ENCODE data around the gene DNAH6.

DNAH6 gene

DNA sequence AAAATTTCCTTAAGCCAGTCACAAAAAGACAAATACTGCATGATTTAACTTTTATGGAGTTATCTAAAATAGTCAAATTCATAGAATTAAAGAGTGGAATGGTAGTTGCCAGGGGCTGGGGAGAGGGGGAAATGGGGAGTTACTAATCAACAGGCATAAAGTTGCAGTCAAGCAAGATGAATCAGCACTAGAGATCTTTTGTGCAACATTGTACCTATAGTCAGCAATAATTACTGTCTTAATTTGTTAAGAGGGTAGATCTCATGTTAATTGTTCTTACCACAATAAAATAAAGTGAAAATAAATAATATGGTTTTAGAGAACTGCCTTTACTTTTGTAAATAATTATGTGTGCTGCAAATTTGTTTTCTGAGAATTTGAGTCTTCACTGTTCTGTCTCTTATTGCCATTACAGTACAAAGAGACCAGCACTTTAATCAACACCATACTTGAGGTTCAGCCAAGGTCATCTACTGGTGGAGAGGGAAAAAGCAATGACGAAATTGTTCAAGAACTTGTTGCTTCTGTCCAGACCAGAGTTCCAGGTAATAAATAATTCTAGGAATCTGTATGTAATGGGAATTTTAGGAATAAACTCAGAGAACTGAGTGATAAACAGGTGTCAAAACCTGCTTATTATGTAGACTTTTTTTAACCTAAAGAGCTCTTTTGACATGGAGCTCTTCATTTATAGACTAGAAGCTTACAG is 289.1 kb downstream of the DNAH6 start:
- TF ChIP-seq, protein P1, sequence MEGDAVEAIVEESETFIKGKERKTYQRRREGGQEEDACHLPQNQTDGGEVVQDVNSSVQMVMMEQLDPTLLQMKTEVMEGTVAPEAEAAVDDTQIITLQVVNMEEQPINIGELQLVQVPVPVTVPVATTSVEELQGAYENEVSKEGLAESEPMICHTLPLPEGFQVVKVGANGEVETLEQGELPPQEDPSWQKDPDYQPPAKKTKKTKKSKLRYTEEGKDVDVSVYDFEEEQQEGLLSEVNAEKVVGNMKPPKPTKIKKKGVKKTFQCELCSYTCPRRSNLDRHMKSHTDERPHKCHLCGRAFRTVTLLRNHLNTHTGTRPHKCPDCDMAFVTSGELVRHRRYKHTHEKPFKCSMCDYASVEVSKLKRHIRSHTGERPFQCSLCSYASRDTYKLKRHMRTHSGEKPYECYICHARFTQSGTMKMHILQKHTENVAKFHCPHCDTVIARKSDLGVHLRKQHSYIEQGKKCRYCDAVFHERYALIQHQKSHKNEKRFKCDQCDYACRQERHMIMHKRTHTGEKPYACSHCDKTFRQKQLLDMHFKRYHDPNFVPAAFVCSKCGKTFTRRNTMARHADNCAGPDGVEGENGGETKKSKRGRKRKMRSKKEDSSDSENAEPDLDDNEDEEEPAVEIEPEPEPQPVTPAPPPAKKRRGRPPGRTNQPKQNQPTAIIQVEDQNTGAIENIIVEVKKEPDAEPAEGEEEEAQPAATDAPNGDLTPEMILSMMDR (conservative IDR thresholded peaks at IDR 0.05; ENCODE audit: low read length), result no peak
- no peak overlapping the region for H3K4me3 ChIP-seq (ENCODE audit: low read length)
- DNase-seq (ENCODE audit: low read depth), result peak; percentile 90

DNA sequence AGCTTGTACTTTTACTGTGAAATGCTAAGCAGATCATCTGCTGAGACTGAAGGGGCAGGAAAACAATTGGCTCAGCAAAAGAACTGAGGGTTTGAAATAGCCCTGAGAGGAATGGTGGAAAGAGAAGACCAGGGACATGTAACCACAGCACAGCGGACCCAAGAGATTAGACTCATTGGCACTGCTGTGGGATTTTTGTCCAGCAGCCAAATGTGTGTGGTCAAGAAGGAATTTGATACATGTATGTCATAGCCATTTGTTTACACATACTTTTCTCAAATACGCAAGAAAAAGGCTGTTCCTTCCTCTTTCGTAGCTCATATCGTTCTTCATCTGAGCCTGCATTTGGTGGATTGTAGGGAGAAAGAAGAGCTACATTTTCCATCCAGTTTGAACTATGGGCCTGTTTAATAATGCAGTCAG is 290.8 kb downstream of the DNAH6 start:
- peak; percentile 100 for DNase-seq (ENCODE audit: low read depth)
- peak overlapping the region; percentile 29 for H3K4me3 ChIP-seq (ENCODE audit: low read length)
- TF ChIP-seq, protein P1 (conservative IDR thresholded peaks at IDR 0.05; ENCODE audit: low read length), result no peak

DNA sequence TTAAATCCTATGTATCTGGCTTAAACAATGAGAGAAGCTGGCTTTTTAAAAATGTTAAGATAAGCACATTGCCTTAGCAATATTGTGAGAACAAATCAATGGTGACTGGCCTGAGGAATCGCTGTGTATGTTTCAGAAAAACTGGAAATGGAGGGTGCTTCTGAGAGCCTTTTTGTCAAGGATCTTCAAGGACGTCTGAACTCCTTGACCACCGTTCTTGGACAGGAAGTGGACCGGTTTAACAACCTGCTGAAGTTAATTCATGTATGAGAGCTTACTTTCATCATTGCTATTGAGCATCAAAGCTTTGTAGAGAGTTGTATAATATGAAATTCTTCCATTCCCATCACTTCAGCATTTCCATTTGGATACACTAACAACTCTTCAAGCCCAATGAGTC is 292.0 kb downstream of the DNAH6 start:
- H3K4me3 ChIP-seq (ENCODE audit: low read length), result no peak overlapping the region
- no peak for DNase-seq (ENCODE audit: low read depth)
- TF ChIP-seq, protein P1 (conservative IDR thresholded peaks at IDR 0.05; ENCODE audit: low read length), result no peak

DNA sequence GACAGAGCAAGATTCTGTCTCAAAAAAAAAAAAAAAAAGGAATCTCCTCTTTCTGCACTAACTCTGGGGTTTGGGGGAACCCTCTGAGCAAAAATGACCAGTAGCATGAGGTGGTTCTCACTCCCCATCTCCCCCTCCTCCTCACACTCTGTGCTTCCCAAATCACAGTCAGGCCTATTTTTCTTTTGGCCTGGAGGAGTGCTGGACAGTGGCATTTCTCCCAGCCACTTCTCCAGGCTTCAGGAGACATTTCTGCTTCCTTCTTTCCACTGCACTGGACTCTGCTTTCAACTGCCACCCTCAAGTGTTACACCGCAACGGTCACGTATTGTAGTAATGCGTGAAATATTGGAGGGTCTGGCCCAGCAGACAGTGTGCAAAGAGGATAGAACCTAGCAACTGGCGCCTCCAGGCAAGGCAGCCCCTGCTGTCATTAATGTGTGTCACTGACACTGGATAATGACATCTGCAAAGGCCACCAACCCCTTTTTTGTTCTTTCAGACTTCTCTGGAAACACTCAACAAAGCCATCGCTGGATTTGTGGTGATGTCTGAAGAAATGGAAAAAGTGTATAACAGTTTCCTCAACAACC is 295.6 kb downstream of the DNAH6 start:
- no peak for DNase-seq (ENCODE audit: low read depth)
- TF ChIP-seq, protein P1 (conservative IDR thresholded peaks at IDR 0.05; ENCODE audit: low read length), result no peak
- no peak overlapping the region for H3K4me3 ChIP-seq (ENCODE audit: low read length)

DNA sequence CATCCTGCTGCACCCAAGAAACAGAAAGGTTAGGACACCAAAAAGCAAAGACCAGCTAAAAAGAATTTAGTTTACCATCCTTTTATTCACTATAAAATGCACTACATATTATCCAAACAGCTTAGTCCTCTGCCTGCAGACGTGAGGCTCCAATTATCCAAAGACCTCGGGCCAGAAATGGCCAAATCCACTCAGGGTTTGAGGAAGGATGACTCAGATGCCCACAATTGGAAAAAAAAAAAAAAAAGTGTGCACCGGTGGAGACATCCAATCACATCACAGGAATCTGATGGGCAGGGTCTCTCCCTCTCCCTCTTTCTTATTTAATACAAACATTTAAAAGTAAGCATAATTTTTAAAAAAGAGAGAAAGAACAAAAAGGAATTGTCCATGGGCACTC is 298.8 kb downstream of the DNAH6 start:
- TF ChIP-seq, protein P1 (conservative IDR thresholded peaks at IDR 0.05; ENCODE audit: low read length), result no peak
- DNase-seq (ENCODE audit: low read depth), result peak; percentile 50

DNA sequence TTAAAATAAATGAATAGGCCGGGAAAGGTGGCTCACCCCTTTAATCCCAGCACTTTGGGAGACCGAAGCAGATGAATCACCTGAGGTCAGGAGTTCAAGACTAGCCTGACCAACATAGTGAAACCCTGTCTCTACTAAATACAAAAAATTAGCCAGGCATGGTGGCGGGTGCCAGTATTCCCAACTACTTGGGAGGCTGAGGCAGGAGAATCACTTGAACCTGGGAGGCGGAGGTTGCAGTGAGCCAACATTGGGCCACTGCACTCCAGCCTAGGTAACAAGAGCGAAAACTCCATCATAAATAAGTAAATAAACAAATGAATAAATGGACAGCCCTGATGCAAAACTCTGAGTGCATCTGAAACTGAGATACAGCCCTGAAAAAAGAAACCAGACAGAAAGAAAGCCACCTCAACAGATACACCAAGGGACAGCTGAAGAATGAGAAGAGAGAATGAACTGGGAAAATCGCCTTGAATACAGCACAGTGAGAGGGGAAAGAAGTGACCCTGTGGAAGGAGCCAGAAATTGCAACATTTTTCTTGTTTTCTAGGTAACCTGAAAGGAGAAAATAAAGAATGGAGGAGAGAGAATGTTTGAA is 300.2 kb downstream of the DNAH6 start:
- no peak overlapping the region for H3K4me3 ChIP-seq (ENCODE audit: low read length)
- TF ChIP-seq, protein P1 (conservative IDR thresholded peaks at IDR 0.05; ENCODE audit: low read length), result no peak
- no peak for DNase-seq (ENCODE audit: low read depth)

More for the DNA sequence above, 298.8 kb downstream of the DNAH6 start:
- H3K4me3 ChIP-seq (ENCODE audit: low read length), result no peak overlapping the region

DNA sequence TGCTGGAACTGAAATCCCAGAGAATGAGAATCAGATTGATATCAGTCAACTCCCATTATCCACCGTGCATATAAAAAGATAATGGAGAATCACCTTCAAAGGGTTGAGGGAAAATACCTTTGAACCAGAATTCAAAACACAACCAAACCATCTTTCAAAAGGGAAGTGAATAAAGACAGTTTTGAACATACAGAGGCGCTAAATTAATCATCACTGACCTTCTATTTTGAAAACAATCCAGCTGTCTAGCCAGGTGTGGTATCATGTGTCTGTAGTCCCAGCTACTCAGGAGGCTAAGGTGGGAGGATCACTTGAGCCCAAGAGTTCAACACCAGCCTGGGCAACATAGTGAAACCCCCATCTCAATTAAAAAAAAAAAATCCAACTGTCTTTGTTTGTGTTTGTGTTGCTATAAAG is 300.9 kb downstream of the DNAH6 start:
- TF ChIP-seq, protein P1 (conservative IDR thresholded peaks at IDR 0.05; ENCODE audit: low read length), result no peak
- DNase-seq (ENCODE audit: low read depth), result no peak
- H3K4me3 ChIP-seq (ENCODE audit: low read length), result no peak overlapping the region
